Nephron progenitor cell (in vitro differentiated cells): ENCODE results near the gene LCN6.
"Not testable (repeated sequence)": the region's sequence is repeated elsewhere in the genome, so short reads cannot be mapped to it uniquely, and the experiment has no call there.

Source experiments
- DNase-seq: peaks from one replicate; pipeline ENCODE4 v3.0.0; 2021
- H3K27ac Mint-ChIP-seq: 2 replicates; pipeline ENCODE4 v1.8.0; 2021; ENCODE audit warnings: mild to moderate bottlenecking, moderate library complexity, mixed read lengths
- H3K27me3 Mint-ChIP-seq: 2 replicates; pipeline ENCODE4 v1.8.0; 2021; ENCODE audit warnings: mild to moderate bottlenecking, low read depth, mixed read lengths; ENCODE audit not compliant: poor library complexity
- H3K36me3 Mint-ChIP-seq: 2 replicates; pipeline ENCODE4 v1.8.0; 2021; ENCODE audit warnings: low read depth, mixed read lengths
- H3K4me1 Mint-ChIP-seq: 2 replicates; pipeline ENCODE4 v1.8.0; 2021; ENCODE audit warnings: mixed read lengths
- H3K4me3 Mint-ChIP-seq: 2 replicates; pipeline ENCODE4 v1.8.0; 2021; ENCODE audit warnings: mild to moderate bottlenecking, moderate library complexity, mixed read lengths
- H3K9me3 Mint-ChIP-seq: 2 replicates; pipeline ENCODE4 v1.8.0; 2021; ENCODE audit warnings: mild to moderate bottlenecking, moderate library complexity, mixed read lengths
- TF ChIP-seq, protein P1 (sequence below): fragments of 200-600 bp; sonication (generic); IDR thresholded peaks from 2 replicates; pipeline ENCODE4 v1.5.0; 2021; ENCODE audit warnings: antibody characterized with exemption

LCN6 gene

DNA sequence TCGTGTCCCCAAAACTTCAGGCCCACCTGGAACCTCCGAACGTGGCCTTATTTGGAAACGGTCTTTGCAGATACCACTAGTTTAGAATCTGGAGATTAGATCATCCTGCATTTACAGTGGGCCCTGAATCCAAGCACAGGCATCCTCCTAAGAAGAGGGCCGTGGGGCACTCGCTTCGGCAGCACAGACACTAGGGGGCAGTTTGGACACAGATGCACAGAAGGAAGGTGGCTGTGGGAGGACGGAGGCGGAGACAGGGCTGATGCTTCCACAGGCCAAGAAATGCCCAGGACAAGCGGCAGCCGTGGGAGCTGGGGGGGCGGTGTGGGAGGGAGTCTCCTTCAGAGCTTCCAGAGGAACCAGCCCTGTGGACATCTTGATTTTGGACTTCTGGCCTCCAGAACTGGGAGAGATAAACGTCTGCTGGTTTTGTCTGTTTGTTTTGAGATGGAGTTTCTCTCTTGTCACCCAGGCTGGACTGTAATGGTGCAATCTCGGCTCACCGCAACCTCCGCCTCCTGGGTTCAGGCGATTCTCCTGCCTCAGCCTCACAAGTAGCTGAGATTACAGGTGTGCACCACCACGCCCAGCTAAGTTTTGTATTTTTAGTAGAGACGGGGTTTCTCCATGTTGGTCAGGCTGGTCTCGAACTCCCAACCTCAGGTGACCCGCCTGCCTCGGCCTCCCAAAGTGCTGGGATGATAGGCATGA, 12.7 kb upstream of the LCN6 start:
- H3K4me3 Mint-ChIP-seq, H3K36me3 Mint-ChIP-seq, H3K9me3 Mint-ChIP-seq, H3K27me3 Mint-ChIP-seq: not testable (repeated sequence)
- Mint-ChIP-seq H3K27ac (peak overlapping the region; percentile 81), H3K4me1 (peaks cover 25% of the 10 kb centered on the region)
- TF ChIP-seq, protein P1, sequence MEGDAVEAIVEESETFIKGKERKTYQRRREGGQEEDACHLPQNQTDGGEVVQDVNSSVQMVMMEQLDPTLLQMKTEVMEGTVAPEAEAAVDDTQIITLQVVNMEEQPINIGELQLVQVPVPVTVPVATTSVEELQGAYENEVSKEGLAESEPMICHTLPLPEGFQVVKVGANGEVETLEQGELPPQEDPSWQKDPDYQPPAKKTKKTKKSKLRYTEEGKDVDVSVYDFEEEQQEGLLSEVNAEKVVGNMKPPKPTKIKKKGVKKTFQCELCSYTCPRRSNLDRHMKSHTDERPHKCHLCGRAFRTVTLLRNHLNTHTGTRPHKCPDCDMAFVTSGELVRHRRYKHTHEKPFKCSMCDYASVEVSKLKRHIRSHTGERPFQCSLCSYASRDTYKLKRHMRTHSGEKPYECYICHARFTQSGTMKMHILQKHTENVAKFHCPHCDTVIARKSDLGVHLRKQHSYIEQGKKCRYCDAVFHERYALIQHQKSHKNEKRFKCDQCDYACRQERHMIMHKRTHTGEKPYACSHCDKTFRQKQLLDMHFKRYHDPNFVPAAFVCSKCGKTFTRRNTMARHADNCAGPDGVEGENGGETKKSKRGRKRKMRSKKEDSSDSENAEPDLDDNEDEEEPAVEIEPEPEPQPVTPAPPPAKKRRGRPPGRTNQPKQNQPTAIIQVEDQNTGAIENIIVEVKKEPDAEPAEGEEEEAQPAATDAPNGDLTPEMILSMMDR: peak; percentile 51
- peak; percentile 72 for DNase-seq

DNA sequence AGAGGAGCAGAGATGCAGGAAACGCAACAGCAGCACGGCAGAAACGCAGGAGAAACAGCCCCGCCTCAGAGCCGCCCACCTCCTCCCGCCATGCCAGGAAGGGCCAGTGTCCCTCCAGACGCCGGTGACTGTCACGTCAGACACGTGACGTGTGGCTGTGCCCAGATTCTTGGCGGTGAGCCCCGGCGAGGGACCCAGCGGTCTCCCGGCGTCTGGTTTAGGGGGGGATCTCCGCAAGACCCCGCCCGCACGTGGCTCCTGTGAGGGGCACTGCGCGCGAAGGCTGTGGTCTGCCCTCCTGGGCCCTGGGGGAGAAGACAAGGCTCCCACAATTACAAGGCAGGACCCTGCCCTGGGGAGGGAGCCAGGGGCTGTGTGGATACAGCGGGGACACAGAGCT, 12.1 kb upstream of the LCN6 start:
- Mint-ChIP-seq H3K9me3 (peaks cover 12% of the 10 kb centered on the region), H3K27ac (no peak overlapping the region), H3K4me3 (no peak overlapping the region), H3K27me3 (peaks cover 3% of the 10 kb centered on the region), H3K36me3 (no peaks in the 10 kb centered on the region), H3K4me1 (peaks cover 19% of the 10 kb centered on the region)
- DNase-seq: no peak
- TF ChIP-seq, protein P1: no peak

DNA sequence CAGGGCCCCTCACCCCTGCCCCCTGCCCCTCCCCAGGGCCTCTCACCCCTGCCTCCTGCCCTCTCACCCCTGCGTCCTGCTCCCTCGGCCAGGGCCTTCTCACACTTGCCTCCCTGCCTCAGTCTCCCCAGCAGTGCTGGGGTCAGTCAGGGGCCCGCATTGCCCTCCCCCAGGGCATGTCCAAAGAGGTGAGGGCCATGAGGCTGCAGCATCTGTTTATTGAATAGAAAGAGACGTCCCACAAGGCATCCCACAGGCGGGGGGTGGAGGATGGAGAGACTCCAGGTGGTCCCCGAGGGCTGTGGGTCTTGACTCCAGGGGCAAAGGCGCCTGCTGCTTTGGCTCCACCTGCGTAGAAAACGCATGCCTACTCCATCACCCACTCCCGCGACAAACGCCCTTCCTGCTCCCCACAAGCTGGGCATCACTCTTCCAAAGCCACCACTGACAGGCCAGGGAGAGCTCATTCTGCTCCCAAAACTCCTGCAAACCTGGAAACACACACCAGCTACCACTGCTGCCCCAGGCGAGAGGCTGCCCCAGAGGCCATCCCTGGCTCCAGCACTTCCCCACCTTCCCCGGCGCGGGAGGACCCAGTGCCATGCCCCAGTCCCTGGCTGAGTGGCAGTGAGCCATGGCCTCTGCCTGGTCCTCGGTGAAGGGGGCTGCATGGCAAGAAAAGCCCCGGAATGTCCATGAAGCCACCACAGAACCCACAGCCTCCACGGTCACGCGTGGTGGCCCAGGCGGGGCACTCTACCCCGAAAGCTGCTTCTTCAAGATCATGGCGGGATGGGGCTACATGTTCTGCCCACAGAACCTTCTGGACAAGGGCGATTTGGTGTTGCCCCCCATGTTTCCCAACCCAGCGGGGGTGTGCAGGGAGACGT, 11.4 kb upstream of the LCN6 start:
- Mint-ChIP-seq H3K9me3 (peaks cover 13% of the 10 kb centered on the region), H3K4me3 (no peak overlapping the region), H3K27me3 (peaks cover 3% of the 10 kb centered on the region), H3K27ac (peak overlapping the region; percentile 32), H3K36me3 (no peaks in the 10 kb centered on the region), H3K4me1 (peaks cover 19% of the 10 kb centered on the region)
- DNase-seq: no peak
- TF ChIP-seq, protein P1: no peak

DNA sequence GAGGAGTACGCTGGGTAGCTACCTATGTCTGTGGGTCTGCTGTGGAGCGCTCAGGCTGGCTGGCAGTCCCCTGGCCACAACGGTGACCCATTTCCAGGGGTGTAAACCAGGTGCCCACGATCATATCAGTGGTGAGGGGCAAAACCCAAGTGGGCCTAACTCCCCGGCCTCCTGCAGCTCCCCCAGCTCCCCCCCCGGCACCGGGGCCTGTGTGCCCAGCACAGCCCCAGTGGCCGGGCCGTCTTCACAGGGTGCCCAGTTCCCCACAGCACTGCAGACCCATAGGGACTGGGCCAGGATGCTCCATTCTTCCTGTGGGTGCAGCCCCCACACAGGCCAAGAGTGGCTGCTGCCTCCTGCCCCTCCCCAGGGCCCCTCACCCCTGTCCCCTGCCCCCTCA, 10.7 kb upstream of the LCN6 start:
- no peak for DNase-seq
- H3K36me3 Mint-ChIP-seq: no peaks in the 10 kb centered on the region
- H3K9me3 Mint-ChIP-seq: peaks cover 13% of the 10 kb centered on the region
- no peak overlapping the region for H3K4me3 Mint-ChIP-seq
- no peak overlapping the region for H3K27ac Mint-ChIP-seq
- H3K4me1 Mint-ChIP-seq: peaks cover 19% of the 10 kb centered on the region
- H3K27me3 Mint-ChIP-seq: peaks cover 3% of the 10 kb centered on the region
- TF ChIP-seq, protein P1: no peak

DNA sequence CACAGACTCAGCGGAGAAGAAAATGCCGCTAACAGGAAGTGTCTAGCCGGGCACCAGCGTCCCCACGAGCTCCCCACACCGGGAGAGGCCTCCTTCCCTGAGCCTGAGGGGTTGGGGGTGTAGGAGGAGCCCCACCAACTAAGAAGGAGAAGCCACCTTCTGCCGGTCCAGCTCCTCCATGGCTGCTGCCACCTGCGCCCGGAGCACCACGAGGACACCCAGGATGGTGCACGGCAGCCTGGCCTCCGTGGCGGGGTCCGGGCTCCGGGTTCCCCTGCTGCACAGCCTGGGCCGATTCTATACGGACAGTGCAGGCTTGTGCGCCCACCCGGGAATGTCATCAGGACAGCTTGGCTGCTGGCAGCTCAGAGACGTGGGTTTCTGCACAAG, 9.4 kb upstream of the LCN6 start:
- Mint-ChIP-seq H3K36me3 (peaks cover 1% of the 10 kb centered on the region), H3K27ac (no peak overlapping the region), H3K4me1 (peaks cover 19% of the 10 kb centered on the region), H3K4me3 (no peak overlapping the region), H3K27me3 (peaks cover 6% of the 10 kb centered on the region), H3K9me3 (peaks cover 16% of the 10 kb centered on the region)
- TF ChIP-seq, protein P1: no peak
- no peak for DNase-seq
